ENCODE data around the gene ASMTL. TPM values are rescaled to one million over a fixed set of nuclear protein-coding genes. Genes with fewer than 3 reads are reported as not detected.
"Not testable (repeated sequence)": the region's sequence is repeated elsewhere in the genome, so short reads cannot be mapped to it uniquely, and the experiment has no call there.

The ASMTL gene
- total RNA-seq, 1 donor from 2014 or later = 26.8 TPM

- peak; percentile 62 for DNase-seq (ENCODE audit: low spot score)
- intact Hi-C loops (cut with DNase I) = no loop called here
These were observed 9.1 kb downstream of the ASMTL start for GRCh38 chrX:1443496-1444075.

DNA sequence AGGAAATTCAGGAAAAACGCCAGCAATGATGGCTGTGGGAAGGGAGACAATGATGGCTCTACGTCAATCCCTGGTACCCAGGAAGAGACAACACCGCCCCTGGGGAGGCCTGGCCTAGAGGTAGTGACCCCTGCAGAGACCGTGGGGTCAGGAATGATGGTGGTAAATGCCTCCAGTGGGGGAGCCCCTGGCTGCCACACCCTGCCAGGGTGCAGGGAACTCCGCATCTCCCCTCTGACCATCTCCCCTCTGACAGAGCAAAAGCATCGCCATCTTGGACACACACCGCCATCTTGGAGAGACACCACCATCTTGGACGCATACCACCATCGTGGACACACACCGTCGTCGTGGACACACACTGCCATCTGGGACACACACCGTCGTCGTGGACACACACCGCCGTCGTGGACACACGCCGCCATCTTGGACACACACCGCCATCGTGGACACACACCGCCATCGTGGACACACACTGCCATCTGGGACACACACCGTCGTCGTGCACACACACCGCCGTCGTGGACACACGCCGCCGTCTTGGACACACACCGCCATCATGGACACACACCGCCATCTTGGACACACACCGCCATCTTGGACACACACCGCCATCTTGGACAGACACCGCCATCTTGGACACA, 9.9 kb downstream of the ASMTL start:
- no peak for DNase-seq (ENCODE audit: low spot score)
- intact Hi-C loops (cut with DNase I) = no loop called here

- DNase-seq (ENCODE audit: low spot score) = peak; percentile 51
- intact Hi-C loops (cut with DNase I) = no loop called here
These were observed 10.6 kb downstream of the ASMTL start for GRCh38 chrX:1442016-1442665.

DNA sequence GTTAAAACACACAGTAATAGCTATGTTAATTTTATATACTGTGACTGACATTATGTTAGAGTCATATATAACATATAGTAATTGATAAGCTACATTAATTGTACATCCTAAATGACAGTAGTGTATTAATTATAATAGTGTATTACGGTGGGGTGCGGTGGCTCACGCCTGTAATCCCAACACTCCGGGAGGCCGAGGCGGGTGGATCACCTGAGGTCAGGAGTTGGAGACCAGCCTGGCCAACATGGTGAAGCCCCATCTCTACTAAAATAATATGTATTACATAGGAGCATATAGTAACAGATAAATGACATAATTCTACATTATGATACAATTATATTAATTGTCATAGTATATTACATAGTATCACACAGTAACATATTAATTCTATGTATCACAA, 12.2 kb downstream of the ASMTL start:
- DNase-seq (ENCODE audit: low spot score) = no peak
- intact Hi-C loops (cut with DNase I) = no loop called here

GRCh38 chrX:1435241-1435895, 17.3 kb downstream of the ASMTL start:
- intact Hi-C loops (cut with DNase I) = no loop called here
- DNase-seq (ENCODE audit: low spot score) = no peak

DNA sequence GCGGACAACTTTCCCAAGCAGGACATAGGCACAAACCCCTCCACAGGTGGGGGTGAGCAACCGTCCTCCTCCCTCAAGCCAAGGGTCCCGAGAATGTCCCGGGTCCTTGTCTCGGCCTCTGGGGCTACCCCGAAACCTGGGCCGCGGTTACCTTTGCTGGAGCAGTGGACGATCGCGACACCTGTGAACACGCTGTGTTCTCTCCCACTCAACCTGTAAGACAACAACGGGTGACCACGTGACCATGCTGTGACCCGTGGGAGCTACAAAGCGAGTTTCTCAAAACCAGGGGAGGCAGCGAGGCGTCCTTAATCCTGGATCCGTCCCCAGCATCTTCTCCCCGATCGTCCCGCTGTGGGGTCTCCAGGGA, 17.9 kb downstream of the ASMTL start:
- intact Hi-C loops (cut with DNase I) = no loop called here
- no peak for DNase-seq (ENCODE audit: low spot score)

GRCh38 chrX:1433646-1434357, 18.9 kb downstream of the ASMTL start:
- intact Hi-C loops (cut with DNase I) = no loop called here
- no peak for DNase-seq (ENCODE audit: low spot score)

DNA sequence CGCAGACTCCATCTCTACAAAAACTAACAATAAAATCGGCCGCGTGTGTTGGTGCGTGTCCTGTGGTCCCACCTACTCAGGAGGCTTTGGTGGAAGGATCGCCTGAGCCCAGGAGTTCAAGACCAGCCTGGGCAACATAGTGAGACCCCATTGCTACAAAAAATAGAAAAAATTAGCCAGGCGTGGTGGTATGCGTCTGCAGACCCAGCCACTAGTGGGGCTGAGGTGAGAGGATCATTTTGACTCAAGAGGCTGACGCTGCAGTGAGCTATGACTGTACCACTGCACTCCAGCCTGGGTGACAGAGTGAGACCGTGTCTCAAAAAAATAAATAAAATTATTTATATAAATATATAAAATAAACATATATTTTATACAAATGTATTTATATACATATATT, 22.3 kb downstream of the ASMTL start:
- DNase-seq (ENCODE audit: low spot score) = no peak
- intact Hi-C loops (cut with DNase I) = no loop called here

GRCh38 chrX:1427756-1428155, 25.0 kb downstream of the ASMTL start:
- no peak for DNase-seq (ENCODE audit: low spot score)
- intact Hi-C loops (cut with DNase I) = no loop called here

DNA sequence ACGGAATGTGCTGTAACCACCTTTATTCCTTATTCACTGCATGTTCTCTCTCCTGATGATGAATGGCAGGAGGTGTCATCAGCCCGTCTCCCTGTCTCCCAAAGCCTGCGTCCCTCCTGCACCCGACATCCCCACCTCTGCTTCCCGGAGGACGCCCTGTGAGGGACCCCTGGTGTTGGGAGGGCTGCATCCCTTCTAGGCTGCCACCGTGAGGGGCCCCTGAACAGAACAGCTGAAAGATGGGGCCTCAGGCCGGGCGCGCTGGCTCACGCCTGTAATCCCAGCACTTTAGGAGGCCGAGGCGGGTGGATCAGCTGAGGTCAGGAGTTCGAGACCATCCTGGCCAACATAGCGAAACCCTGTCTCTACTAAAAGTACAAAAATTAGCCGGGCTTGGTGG, 26.4 kb downstream of the ASMTL start:
- DNase-seq (ENCODE audit: low spot score); intact Hi-C loops (cut with DNase I): not testable (repeated sequence)

GRCh38 chrX:1425381-1425780, 27.3 kb downstream of the ASMTL start:
- intact Hi-C loops (cut with DNase I) = no loop called here
- DNase-seq (ENCODE audit: low spot score) = no peak

DNA sequence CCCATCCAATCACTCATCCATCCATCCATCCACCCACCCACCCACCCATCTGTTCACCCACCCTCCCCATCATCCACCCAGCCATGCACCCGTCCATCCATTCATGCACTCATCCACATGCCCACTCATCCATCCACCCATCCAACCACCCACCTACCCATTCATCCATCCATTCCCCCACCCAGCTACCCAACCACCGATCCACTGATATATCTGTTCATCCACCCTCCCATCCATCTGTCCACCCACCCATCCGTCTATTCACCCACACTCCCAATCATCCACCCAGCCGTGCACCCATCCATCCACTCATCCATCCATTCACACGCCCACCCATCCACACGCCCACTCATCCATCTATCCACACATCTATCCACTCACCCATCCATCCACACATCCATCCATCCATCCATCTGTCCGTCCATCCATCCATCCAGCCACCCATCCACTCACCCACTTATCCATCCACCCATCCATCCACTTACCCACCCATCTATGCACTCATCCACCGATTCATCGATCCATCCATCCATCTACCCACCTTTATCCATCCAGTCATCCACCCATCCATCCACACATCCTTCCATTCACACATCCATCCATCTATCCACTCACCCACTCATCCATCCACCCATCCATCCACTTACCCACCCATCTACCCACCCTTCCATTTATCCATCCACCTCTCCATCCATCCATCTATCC, 28.4 kb downstream of the ASMTL start:
- peak; percentile 29 for DNase-seq (ENCODE audit: low spot score)
- intact Hi-C loops (cut with DNase I) = no loop called here

DNA sequence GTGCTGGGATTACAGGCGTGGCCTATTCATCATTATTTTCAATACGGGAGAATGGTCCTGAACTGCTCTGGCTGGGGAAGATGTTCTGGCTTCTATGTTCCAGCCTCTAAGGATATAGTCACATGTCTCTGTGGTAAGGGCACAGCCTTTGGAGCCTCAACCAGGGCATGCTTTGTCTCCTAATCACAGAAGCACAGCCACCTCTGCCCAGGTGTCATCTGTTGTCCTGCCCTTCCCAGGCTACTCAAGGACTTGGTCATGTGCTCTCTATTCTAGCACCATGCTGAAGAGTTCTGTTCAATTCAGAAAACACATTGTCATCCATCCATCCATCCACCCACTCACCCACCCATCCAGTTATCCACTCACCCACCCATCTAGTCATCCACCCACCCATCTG, 29.5 kb downstream of the ASMTL start:
- DNase-seq (ENCODE audit: low spot score) = peak; percentile 9
- intact Hi-C loops (cut with DNase I) = no loop called here

DNA sequence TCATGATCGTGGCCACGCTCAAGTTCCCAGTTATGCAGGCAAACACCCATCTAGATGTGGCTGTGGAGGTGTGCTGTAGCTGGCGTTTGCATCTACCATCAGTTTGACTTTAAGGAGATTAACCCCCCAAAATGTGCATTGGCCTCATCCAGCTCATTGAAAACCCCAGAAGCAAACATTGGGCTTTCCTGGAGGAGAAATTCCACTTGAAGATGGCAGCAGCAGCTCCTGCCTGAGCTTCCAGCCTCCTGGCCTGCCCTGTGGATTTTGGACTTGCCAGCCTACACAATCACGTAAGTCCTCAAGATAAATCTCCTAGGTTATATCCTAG, 30.6 kb downstream of the ASMTL start:
- intact Hi-C loops (cut with DNase I) = no loop called here
- peak; percentile 46 for DNase-seq (ENCODE audit: low spot score)

GRCh38 chrX:1421433-1422134, 31.1 kb downstream of the ASMTL start:
- intact Hi-C loops (cut with DNase I) = no loop called here
- DNase-seq (ENCODE audit: low spot score) = peak; percentile 36

GRCh38 chrX:1420371-1420770, 32.3 kb downstream of the ASMTL start:
- intact Hi-C loops (cut with DNase I) = no loop called here
- peak; percentile 69 for DNase-seq (ENCODE audit: low spot score)

DNA sequence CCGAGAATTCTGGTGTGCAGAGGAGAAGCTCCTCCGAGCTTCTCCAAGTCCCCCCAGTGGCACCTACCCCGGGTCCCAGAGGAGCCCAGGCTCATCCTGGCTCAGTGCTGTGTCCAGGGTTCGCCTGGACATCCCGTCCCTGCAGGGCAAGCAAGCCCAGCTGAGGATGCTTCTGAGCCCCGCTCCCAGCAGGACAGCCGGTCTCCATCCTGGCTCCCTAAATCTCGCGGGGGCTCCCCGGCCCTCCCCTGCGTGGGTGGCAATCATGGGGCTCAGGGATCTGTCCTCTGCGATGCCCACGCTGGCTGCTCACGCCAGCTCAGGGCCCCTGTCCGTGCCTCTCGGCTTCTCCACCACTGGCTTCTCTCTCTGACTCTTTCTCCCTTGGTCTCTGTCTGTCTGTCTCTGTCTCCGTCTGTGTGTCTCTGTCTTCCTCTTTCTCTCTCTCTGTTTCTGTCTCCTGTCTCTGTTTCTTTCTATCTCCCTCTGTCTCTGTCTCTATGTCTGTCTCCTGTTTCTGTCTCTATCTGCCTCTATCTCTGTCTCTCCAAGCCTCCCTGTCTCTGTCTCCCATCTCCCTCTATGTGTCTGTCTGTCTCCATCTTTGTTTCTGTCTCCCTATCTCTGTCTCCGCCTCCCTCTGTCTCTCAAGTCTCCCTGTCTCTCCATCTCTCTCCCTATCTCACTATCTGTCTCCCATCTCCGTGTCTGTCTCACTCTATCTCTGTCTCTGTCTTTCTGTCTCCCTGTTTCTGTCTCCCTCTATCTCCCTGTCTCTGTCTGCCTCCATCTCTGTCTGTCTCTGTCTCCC, 33.0 kb downstream of the ASMTL start:
- intact Hi-C loops (cut with DNase I) = no loop called here
- no peak for DNase-seq (ENCODE audit: low spot score)

DNA sequence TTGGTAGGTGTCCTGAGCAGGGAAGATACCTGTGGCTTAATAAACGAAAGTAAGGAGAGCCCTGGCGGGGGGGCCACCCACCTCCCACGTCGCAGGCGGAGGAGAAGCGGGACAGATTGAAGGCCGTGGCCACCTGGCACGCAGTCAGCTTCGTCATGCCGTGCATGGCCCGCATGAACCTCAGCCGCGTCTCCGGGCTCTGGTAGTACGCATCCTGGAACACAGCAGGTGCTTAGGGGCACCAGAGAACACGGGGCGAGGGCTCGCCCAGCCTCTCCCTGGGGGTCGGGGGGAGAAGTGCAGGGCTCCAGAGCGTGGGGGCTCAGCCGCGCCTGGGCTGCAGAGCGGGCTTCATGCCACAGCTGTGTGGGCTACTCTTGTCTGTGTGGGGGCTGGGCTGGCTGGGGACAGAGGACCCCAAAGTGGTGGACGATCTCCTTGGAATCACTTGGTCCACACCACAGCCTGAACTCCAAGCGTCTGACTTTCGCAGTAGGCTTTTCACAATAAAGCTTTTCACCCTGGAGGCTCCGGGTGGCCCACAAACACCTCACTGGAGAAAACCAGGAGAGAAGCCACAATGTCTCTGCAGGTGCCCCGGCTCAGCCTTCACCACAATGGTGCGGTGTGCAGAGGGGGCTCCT, 33.7 kb downstream of the ASMTL start:
- peak; percentile 70 for DNase-seq (ENCODE audit: low spot score)
- intact Hi-C loops (cut with DNase I) = no loop called here

All from cardiac septum (tissue), 1 donor.